Adipocyte (in vitro differentiated cells): ENCODE results near the gene CYP2A6.

ENCODE experiments used
- DNase-seq: peaks from one replicate; pipeline ENCODE4 v3.0.0-alpha.2; 2015; ENCODE audit warnings: low read depth
- H3K27me3 ChIP-seq: replicated peaks from 2 replicates; pipeline ENCODE4 v1.7.0; 2013; ENCODE audit warnings: mild to moderate bottlenecking, low read length, moderate library complexity; ENCODE audit not compliant: control insufficient read depth, insufficient read depth
- H3K36me3 ChIP-seq: 2 replicates; pipeline ENCODE4 v1.7.0; 2013; ENCODE audit warnings: low read length, mild to moderate bottlenecking, moderate library complexity; ENCODE audit not compliant: control insufficient read depth, insufficient read depth, severe bottlenecking
- H3K4me1 ChIP-seq: 2 replicates; pipeline ENCODE4 v1.7.0; 2013; ENCODE audit warnings: mild to moderate bottlenecking, low read length, moderate library complexity; ENCODE audit not compliant: control insufficient read depth, insufficient read depth
- H3K4me3 ChIP-seq: 2 replicates; pipeline ENCODE4 v1.7.0; 2013; ENCODE audit warnings: mild to moderate bottlenecking, low read length, moderate library complexity
- H3K9ac ChIP-seq: 2 replicates; pipeline ENCODE4 v1.7.0; 2013; ENCODE audit warnings: mild to moderate bottlenecking, low read length, moderate library complexity
- H3K9me3 ChIP-seq: 2 replicates; pipeline ENCODE4 v1.7.0; 2013; ENCODE audit warnings: mild to moderate bottlenecking, low read length, moderate library complexity; ENCODE audit not compliant: control insufficient read depth

Gene CYP2A6

DNA sequence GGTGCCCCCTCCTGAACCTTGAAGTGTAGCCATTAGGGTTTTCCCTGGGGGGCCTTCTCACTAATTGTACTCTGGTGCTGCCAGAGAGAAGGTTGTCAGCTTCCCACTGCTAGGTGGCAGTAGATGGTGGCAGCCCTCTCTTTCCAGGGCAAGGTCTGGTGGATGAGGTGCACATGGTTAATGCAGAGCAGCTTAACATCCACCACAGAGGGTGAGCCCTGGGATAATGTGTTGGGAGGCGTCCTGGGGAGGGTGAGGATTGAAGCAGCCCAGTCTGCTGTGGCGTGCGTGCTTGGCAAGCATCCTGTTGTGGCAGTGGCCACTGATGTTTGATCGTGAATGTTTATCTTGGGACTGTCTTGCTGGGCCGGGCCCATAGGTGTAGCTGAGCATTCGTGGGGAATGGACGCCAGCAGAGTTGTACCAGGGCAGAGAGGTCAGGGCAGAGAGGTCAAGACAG is 45.4 kb downstream of the CYP2A6 start:
- no peak for DNase-seq
- Histone ChIP-seq H3K9me3 (no peaks in the 10 kb centered on the region), H3K27me3 (no peaks in the 10 kb centered on the region), H3K9ac (no peak overlapping the region), H3K36me3 (peaks cover 64% of the 10 kb centered on the region), H3K4me3 (no peak overlapping the region), H3K4me1 (peaks cover 56% of the 10 kb centered on the region)

DNA sequence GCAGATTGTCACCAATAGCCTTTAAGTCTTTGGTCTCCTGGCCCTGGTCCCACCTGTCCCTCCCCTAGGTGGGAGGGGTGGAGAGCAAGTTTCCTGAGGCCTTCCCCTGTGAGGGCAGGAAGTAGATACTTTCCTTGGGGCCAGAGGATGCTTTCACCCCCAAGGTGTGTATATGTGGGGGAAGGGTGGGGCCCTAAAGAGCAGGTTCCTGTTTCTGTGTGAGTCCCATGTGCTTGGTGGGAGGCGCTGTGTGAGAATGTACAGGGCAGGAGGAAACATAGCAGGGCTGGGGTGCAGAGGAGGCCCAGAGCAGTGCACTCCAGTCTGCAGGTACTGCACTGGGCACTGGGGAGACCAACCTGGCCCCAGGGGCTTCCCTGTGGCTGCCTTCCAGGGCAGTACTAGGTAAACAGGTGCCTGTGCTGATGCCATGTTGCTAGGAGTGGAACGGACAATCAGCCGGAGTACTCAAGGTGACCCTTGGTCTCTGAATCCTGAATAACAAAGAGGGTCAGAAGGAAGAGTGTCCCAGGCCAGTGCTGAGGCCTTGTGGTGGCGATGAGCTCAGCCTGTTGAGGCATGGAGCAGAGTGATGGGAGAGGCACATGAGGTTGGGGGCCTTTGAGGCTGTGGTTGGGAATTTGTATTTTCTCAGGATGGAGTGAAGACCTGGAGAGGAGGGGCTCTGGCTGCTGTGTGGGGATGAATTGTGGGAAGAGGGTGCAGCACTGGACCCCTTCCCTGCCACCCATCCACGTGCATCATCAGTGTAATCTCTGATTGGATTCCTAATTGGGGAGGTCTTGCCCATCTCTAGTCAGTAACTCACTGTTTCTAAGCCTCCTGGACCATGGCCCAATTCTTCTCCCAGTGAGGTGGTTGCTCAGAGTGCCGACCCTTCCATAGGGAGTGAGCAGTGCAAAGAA is 46.1 kb downstream of the CYP2A6 start:
- peaks cover 57% of the 10 kb centered on the region for H3K36me3 ChIP-seq
- peaks cover 54% of the 10 kb centered on the region for H3K4me1 ChIP-seq
- peak overlapping the region; percentile 94 for H3K9ac ChIP-seq
- no peak overlapping the region for H3K4me3 ChIP-seq
- no peaks in the 10 kb centered on the region for H3K27me3 ChIP-seq
- DNase-seq = no peak
- no peaks in the 10 kb centered on the region for H3K9me3 ChIP-seq

DNA sequence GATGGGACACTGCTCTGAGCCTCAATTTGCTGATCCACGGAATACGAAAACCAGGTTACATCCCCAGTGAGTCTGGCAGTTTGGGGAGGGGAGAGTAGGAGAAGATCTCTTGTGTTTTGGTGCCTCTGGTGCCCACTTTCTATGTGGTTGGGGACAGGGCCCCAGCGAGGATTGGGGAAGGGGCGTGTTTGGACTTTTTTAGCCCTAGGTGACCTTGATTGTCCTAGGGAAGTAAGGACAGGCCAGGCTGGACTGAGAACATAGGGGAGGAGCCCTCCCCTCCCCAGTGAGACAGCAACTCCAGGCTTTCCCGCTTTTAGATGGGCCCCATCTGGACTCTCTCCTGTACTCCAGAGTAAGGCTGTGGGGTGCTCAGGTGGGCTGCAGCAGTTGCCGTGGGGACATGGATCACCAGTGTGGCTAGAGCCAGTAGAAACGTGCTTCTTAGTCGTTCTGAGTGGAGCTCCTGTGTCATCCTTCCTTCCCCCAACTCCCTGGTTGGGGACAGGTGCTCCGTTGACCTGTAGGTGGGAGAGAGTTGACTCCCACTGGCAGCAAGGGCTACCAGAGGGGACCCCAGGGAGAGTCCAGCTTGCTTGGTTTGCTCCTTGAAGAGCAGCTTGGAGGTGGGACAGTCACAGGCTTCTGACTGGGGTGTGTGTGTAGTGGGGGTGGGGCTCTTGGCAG is 46.9 kb downstream of the CYP2A6 start:
- peaks cover 54% of the 10 kb centered on the region for H3K4me1 ChIP-seq

DNA sequence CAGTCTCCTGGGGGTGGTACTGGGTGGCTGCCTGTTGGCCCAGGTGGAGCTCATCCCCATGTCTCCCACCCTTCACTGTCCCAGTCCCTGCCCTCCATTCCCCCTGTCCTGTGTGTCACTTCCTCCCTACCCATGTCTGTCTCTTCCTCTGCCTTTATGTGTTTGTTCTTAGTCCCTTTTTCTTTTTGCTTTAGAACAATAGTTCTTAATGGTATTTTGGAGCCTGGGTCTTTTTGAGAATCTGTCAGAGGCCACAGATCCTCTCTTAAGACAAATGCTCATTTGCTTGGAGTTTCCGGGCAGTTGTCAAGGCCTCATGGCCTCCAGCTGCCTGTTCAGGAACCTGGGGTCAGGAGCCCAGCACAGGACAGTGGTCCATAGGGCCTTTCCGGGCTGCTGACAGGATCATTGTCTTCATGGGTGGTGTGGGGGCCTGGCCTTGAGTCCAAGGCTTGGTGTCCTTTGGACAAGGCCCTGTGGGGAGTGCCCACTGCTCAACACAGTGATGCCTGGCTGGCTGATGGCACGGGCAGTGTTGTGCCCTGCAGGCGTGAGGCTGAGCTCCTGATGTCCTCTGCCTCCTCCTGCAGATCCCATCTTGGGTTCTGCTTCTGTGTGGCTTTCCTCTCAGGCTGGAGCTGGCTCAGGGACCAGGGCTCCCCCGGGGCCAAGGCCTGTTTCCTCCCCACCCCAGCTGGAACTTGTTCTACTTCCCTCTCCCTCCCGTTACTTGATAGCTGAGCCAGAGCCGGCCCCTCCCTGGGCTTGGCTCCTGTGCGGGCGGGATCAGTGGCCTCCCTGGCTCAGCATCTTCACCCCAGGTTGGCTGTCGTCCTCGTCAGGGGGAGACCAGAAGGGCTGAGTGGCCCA is 47.7 kb downstream of the CYP2A6 start:
- H3K27me3 ChIP-seq = no peaks in the 10 kb centered on the region
- DNase-seq = no peak
- H3K4me3 ChIP-seq = peak overlapping the region; percentile 96
- H3K36me3 ChIP-seq = peaks cover 43% of the 10 kb centered on the region
- peaks cover 59% of the 10 kb centered on the region for H3K4me1 ChIP-seq
- H3K9me3 ChIP-seq = no peaks in the 10 kb centered on the region
- H3K9ac ChIP-seq = peak overlapping the region; percentile 94

More for the DNA sequence above, 46.9 kb downstream of the CYP2A6 start:
- peaks cover 51% of the 10 kb centered on the region for H3K36me3 ChIP-seq
- peak overlapping the region; percentile 96 for H3K4me3 ChIP-seq
- DNase-seq = no peak
- peak overlapping the region; percentile 94 for H3K9ac ChIP-seq
- H3K9me3 ChIP-seq = no peaks in the 10 kb centered on the region
- H3K27me3 ChIP-seq = no peaks in the 10 kb centered on the region

DNA sequence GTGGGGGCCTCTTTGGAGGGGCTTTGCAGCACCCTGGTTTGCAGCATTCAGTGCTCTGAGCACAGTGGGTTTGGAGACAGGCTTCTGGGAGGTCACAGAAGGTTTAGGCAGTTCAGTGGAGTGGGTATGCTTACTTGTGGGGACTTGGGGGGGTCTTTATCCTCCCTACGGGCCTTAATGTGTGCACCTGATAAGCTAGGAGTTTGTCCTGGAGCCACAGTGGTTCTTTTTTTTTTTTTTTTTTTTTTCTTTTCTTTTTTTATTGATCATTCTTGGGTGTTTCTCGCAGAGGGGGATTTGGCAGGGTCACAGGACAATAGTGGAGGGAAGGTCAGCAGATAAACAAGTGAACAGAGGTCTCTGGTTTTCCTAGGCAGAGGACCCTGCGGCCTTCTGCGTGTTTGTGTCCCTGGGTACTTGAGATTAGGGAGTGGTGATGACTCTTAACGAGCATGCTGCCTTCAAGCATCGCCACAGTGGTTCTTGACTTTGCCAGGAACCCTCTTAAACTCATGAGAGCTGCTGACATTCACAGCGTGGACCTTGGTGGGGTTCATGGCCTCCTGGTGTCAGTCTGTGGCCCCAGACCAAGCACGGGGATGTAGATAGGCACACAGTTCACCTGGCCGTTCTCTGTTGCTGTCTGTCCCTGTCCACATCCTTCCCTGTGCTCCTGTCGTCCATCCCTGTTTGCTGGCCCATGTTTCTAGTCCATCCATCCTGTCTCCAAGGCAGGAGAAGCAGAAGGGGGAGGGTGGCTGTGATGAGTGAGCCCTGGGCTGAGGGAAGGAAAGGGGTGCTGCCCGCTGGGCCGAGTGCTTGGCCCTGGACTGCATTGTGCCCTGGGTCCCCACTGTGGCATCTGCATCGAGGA is 48.6 kb downstream of the CYP2A6 start:
- DNase-seq = no peak
- H3K9ac ChIP-seq = peak overlapping the region; percentile 94
- peaks cover 58% of the 10 kb centered on the region for H3K4me1 ChIP-seq
- no peaks in the 10 kb centered on the region for H3K27me3 ChIP-seq
- H3K9me3 ChIP-seq = no peaks in the 10 kb centered on the region
- H3K4me3 ChIP-seq = peak overlapping the region; percentile 96
- H3K36me3 ChIP-seq = peaks cover 37% of the 10 kb centered on the region

DNA sequence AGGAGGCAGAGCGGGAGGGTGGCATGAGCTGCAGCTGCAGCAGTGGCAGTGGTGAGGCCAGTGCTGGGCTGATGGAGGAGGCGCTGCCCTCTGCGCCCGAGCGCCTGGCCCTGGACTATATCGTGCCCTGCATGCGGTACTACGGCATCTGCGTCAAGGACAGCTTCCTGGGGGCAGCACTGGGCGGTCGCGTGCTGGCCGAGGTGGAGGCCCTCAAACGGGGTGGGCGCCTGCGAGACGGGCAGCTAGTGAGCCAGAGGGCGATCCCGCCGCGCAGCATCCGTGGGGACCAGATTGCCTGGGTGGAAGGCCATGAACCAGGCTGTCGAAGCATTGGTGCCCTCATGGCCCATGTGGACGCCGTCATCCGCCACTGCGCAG is 49.3 kb downstream of the CYP2A6 start:
- H3K9ac ChIP-seq = peak overlapping the region; percentile 94
- DNase-seq = no peak
- no peaks in the 10 kb centered on the region for H3K27me3 ChIP-seq
- H3K36me3 ChIP-seq = peaks cover 37% of the 10 kb centered on the region
- H3K4me3 ChIP-seq = peak overlapping the region; percentile 96
- H3K9me3 ChIP-seq = no peaks in the 10 kb centered on the region
- H3K4me1 ChIP-seq = peaks cover 54% of the 10 kb centered on the region

DNA sequence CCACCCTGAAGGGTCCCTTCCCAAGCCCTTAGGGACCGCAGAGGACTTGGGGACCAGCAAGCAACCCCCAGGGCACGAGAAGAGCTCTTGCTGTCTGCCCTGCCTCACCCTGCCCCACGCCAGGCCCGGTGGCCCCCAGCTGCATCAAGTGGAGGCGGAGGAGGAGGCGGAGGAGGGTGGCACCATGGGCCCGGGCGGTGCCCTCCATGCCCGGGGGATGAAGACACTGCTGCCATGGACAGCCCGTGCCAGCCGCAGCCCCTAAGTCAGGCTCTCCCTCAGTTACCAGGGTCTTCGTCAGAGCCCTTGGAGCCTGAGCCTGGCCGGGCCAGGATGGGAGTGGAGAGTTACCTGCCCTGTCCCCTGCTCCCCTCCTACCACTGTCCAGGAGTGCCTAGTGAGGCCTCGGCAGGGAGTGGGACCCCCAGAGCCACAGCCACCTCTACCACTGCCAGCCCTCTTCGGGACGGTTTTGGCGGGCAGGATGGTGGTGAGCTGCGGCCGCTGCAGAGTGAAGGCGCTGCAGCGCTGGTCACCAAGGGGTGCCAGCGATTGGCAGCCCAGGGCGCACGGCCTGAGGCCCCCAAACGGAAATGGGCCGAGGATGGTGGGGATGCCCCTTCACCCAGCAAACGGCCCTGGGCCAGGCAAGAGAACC is 49.8 kb downstream of the CYP2A6 start:
- H3K9me3 ChIP-seq = no peaks in the 10 kb centered on the region
- H3K4me1 ChIP-seq = peaks cover 54% of the 10 kb centered on the region
- H3K9ac ChIP-seq = peak overlapping the region; percentile 94
- peaks cover 37% of the 10 kb centered on the region for H3K36me3 ChIP-seq
- H3K27me3 ChIP-seq = no peaks in the 10 kb centered on the region
- H3K4me3 ChIP-seq = peak overlapping the region; percentile 96
- DNase-seq = no peak

DNA sequence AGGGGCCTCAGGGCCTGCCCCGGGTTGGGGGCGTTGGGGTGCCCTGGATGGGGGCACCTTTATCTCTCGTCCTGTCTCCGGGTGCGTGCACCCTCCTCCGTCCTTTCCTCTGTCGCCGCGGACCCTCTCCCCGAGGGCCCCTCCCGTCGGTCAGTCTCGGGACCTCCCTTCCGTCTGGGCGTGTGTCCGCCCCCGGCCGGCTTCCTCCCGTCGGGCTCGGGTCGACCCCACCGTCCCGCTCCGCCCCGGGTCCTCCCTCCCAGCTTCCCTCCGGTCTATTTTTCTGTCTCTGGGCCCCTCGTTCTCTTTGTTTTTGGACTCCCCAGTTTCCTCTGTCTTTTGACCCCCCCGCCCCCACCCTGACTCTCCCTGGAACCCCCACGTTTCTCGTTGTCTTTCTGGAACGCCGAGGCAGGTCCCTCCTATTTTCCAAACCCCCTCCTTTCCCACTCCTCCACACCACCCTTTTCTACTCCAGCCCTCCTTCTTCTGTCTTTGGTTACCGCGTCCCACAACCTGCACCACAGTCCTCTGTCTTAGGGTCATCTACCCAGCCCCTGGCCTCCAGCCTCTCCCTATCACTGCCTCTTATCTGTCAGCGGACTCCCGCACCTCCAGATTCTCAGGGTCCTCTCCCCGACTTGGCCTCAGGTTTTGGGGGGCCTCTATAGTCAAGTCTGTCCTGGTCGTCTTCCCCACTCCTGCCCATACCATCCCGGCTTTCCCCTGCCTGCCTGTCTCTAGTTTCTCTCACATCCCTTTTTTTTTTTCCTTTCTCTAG is 50.5 kb downstream of the CYP2A6 start:
- peak overlapping the region; percentile 94 for H3K9ac ChIP-seq
- H3K4me3 ChIP-seq = peak overlapping the region; percentile 96
- peaks cover 50% of the 10 kb centered on the region for H3K4me1 ChIP-seq
- DNase-seq = peak; percentile 71
- H3K9me3 ChIP-seq = no peaks in the 10 kb centered on the region
- H3K27me3 ChIP-seq = no peaks in the 10 kb centered on the region
- H3K36me3 ChIP-seq = peaks cover 30% of the 10 kb centered on the region

DNA sequence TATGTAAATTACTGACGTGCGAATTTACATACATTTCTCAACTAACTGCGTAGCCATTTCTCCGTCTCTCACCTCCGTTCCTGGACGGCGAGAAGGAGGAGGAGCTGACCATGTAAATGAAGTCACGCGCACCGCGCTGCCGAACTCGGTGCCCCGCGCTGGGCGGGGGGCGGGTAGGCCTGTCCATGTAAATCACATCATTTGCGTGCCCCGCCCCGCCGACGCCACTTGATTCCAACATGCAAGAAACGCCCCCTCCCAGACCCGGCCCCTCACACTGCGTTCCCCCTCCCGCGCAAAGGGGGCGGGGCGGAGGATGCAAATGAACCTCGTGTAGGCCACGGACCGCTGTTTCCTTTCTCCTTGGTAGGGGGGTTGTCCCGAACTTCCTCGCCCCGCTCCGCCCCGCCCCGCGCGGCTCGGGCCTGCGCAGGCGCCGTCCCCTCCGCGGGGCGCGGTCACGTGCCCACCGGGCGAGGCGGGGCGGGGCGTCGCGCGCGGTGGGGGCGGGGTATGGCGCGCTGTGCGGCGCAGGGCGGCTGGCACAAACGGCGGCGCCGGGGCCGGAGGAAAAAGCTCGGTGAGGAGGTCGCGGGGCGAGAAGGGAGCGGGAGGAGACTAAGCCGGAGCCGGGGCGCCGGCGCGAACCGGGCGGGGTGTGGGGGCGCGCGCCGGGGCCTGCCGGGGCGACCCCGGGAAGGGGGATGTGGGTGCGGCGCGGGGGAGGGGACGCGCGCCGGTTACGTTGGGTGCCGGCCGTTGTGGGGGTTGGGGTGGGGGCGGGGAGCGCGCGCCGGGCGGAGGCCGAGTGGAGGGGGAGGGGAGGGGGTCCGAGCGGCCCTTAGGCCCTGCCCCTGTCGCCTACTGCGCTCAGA is 51.3 kb downstream of the CYP2A6 start, which contains the start of gene EGLN2:
Gene EGLN2, plus strand, starts transcription at position 509 of the 875 bp plus-strand sequence. CDS start 1,382 bp downstream, outside the sequence.
- Histone ChIP-seq H3K27me3 (no peaks in the 10 kb centered on the region), H3K4me1 (peaks cover 42% of the 10 kb centered on the region), H3K4me3 (peak within 1 kb of the TSS; percentile 96), H3K9me3 (no peaks in the 10 kb centered on the region), H3K9ac (peak within 1 kb of the TSS; percentile 94), H3K36me3 (peaks cover 22% of the 10 kb centered on the region)
- DNase-seq = peak; percentile 100
